Gastroesophageal sphincter (tissue), 3 donors: ENCODE data around the gene AAR2.

Source experiments
- CTCF ChIP-seq, 4 experiments: fragments of 200-600 bp in 2 of 4; fragments of 450-650 bp in 2 of 4; sonication (generic) in 1 of 4; IDR thresholded peaks; one replicate each; pipeline ENCODE4 v1.5.1; 2017 to 2019; ENCODE audit warnings: antibody characterized with exemption in 4 of 4, mild to moderate bottlenecking in 2 of 4, moderate library complexity in 2 of 4
- EP300 ChIP-seq: sonication (generic); formaldehyde crosslinking; IDR thresholded peaks from one replicate; pipeline ENCODE4 v1.6.1; 2017; ENCODE audit warnings: antibody characterized with exemption, mild to moderate bottlenecking
- POLR2A ChIP-seq, 2 donors: fragments of 450-650 bp; IDR thresholded peaks; one replicate each; pipeline ENCODE4 v1.6.1; 2017; ENCODE audit warnings: antibody characterized with exemption in 2 of 2, mild to moderate bottlenecking in 2 of 2, moderate library complexity in 1 of 2

GRCh38 chr20:36260316-36260715, 24.0 kb downstream of the AAR2 start:
- TF ChIP-seq POLR2A (IDR thresholded peaks at IDR 0.05) (no peak), EP300 (no peak), CTCF (IDR thresholded peaks at IDR 0.05) (no peak)
